HG02798 (cell line): Measurements from ENCODE around the gene GAS6.
"Not testable (repeated sequence)": the region's sequence is repeated elsewhere in the genome, so short reads cannot be mapped to it uniquely, and the experiment has no call there.

Experiments used
- ATAC-seq: cut with Tn5 transposase; IDR thresholded peaks from one replicate; pipeline ENCODE4 v1.9.1; 2021; ENCODE audit warnings: mild to moderate bottlenecking; ENCODE audit not compliant: unreplicated experiment, poor library complexity

GAS6 gene

GRCh38 chr13:113874579-113875428, 10.9 kb upstream of the GAS6 start:
- ATAC-seq = no peak

- ATAC-seq = no peak
Measured at GRCh38 chr13:113874177-113874576, 10.3 kb upstream of the GAS6 start.

- no peak for ATAC-seq
Measured at GRCh38 chr13:113869263-113869662, 5.4 kb upstream of the GAS6 start.

- not testable (repeated sequence) for ATAC-seq
Measured at GRCh38 chr13:113867913-113868312, 4.0 kb upstream of the GAS6 start.

GRCh38 chr13:113865427-113865826, 1.6 kb upstream of the GAS6 start:
- no peak for ATAC-seq

- ATAC-seq = no peak
Measured at GRCh38 chr13:113864273-113864890, 506 bp upstream of the GAS6 start.

GRCh38 chr13:113862931-113863523, 849 bp downstream of the GAS6 start:
- peak; percentile 37 for ATAC-seq

GRCh38 chr13:113862191-113862930, 1.5 kb downstream of the GAS6 start:
- ATAC-seq = no peak

GRCh38 chr13:113861433-113862030, 2.3 kb downstream of the GAS6 start:
- no peak for ATAC-seq

- no peak for ATAC-seq
Measured at GRCh38 chr13:113860665-113861432, 3.0 kb downstream of the GAS6 start.

GRCh38 chr13:113860051-113860664, 3.7 kb downstream of the GAS6 start:
- ATAC-seq = no peak

GRCh38 chr13:113859311-113860050, 4.4 kb downstream of the GAS6 start:
- no peak for ATAC-seq

GRCh38 chr13:113857531-113858195, 6.2 kb downstream of the GAS6 start:
- ATAC-seq = no peak

GRCh38 chr13:113856716-113857065, 7.2 kb downstream of the GAS6 start:
- ATAC-seq = no peak

GRCh38 chr13:113855931-113856715, 7.8 kb downstream of the GAS6 start:
- ATAC-seq = no peak

- no peak for ATAC-seq
Measured at GRCh38 chr13:113855012-113855921, 8.6 kb downstream of the GAS6 start.
